IMR-90 (cell line): ENCODE data around the gene YIPF6. TPM values are rescaled to one million over a fixed set of nuclear protein-coding genes. Genes with fewer than 3 reads are reported as not detected.

Source experiments
- ATAC-seq: fragments of 200-7000 bp; cut with Tn5 transposase; 2 replicates; pipeline ENCODE4 v1.9.1; 2020; ENCODE audit warnings: low read depth, mild to moderate bottlenecking, moderate library complexity
- BruUV-seq: library from RNA; stranded (reverse); fragments of 400-500 nt; replicated peaks from 2 replicates; lab custom pipeline; 2021; lab: Mats Ljungman, UMichigan
- CTCF ChIA-PET: fragments of 300-600 bp; formaldehyde crosslinking; extraction: SDS; loops from one replicate; lab custom pipeline; 2021; ENCODE audit warnings: antibody characterized with exemption; lab: Yijun Ruan, JAX
- POLR2A ChIA-PET: fragments of 300-600 bp; sonication (Branson Sonifier 250); formaldehyde crosslinking; loops from one replicate; lab custom pipeline; 2022; ENCODE audit warnings: antibody characterized with exemption; ENCODE audit not compliant: unreplicated experiment; lab: Charles Lee
- DNase-seq: peaks from one replicate; pipeline ENCODE4 v3.0.0; 2013
- H2AFZ ChIP-seq: replicated peaks from 2 replicates; pipeline ENCODE3; 2013; ENCODE audit warnings: low read length, mild to moderate bottlenecking; ENCODE audit not compliant: poor library complexity
- H2AK5ac ChIP-seq: 2 replicates; pipeline ENCODE4 v1.6.1; 2013; ENCODE audit warnings: low read depth, low read length, inconsistent platforms
- H2AK9ac ChIP-seq: replicated peaks from 2 replicates; pipeline ENCODE3; 2013; ENCODE audit warnings: mild to moderate bottlenecking, low read depth, low read length, moderate library complexity; ENCODE audit not compliant: poor library complexity
- H2BK120ac ChIP-seq: 2 replicates; pipeline ENCODE4 v1.6.1; 2013; ENCODE audit warnings: low read depth, low read length, inconsistent platforms
- H2BK15ac ChIP-seq: 3 replicates; pipeline ENCODE4 v1.6.1; 2013; ENCODE audit warnings: low read depth, low read length, inconsistent platforms
- H2BK20ac ChIP-seq: 2 replicates; pipeline ENCODE4 v1.6.1; 2013; ENCODE audit warnings: low read depth, mild to moderate bottlenecking, inconsistent platforms, low read length, moderate library complexity
- H2BK5ac ChIP-seq: 2 replicates; pipeline ENCODE4 v1.6.1; 2013; ENCODE audit warnings: mild to moderate bottlenecking, low read depth, low read length, inconsistent platforms; ENCODE audit not compliant: poor library complexity, severe bottlenecking
- H3K14ac ChIP-seq: replicated peaks from 2 replicates; pipeline ENCODE4 v1.6.1; 2013; ENCODE audit warnings: low read depth, low read length, inconsistent platforms
- H3K18ac ChIP-seq: 2 replicates; pipeline ENCODE4 v1.6.1; 2013; ENCODE audit warnings: low read depth, low read length, control low read depth
- H3K23ac ChIP-seq: 2 replicates; pipeline ENCODE4 v1.6.1; 2013; ENCODE audit warnings: low read depth, low read length, inconsistent platforms
- H3K27ac ChIP-seq: 2 replicates; pipeline ENCODE4 v1.5.1; 2013; ENCODE audit warnings: mild to moderate bottlenecking, control low read depth, low read length; ENCODE audit not compliant: insufficient read depth
- H3K27me3 ChIP-seq: 2 replicates; pipeline ENCODE4 v1.6.1; 2013; ENCODE audit warnings: low read length; ENCODE audit not compliant: control insufficient read depth, insufficient read depth
- H3K36me3 ChIP-seq: 2 replicates; pipeline ENCODE4 v1.6.1; 2013; ENCODE audit warnings: low read length, mixed read lengths; ENCODE audit not compliant: control insufficient read depth, insufficient read depth
- H3K4ac ChIP-seq: 2 replicates; pipeline ENCODE4 v1.6.1; 2013; ENCODE audit warnings: low read depth, low read length, inconsistent platforms
- H3K4me1 ChIP-seq: 2 replicates; pipeline ENCODE4 v1.6.1; 2013; ENCODE audit warnings: low read length, mixed read lengths; ENCODE audit not compliant: control insufficient read depth, insufficient read depth
- H3K4me2 ChIP-seq: 2 replicates; pipeline ENCODE4 v1.6.1; 2013; ENCODE audit warnings: low read depth, mild to moderate bottlenecking, control low read depth, low read length, moderate library complexity
- H3K4me3 ChIP-seq: 2 replicates; pipeline ENCODE4 v1.5.1; 2013; ENCODE audit warnings: low read depth, mild to moderate bottlenecking, control low read depth, low read length, moderate library complexity; ENCODE audit not compliant: insufficient read depth
- H3K56ac ChIP-seq: 2 replicates; pipeline ENCODE4 v1.6.1; 2013; ENCODE audit warnings: low read length, inconsistent platforms; ENCODE audit not compliant: insufficient read depth; ENCODE audit errors: extremely low read depth
- H3K79me1 ChIP-seq, 2 experiments: 2 replicates each; pipeline ENCODE4 v1.6.1; 2013; ENCODE audit warnings: low read length in 2 of 2, inconsistent platforms in 1 of 2, low read depth in 1 of 2
- H3K9ac ChIP-seq: 2 replicates; pipeline ENCODE4 v1.6.1; 2013; ENCODE audit warnings: low read depth, low read length, control low read depth
- H3K9me1 ChIP-seq: 2 replicates; pipeline ENCODE4 v1.6.1; 2013; ENCODE audit warnings: low read length, inconsistent platforms; ENCODE audit not compliant: insufficient read depth
- H3K9me3 ChIP-seq: 2 replicates; pipeline ENCODE4 v1.6.1; 2013; ENCODE audit warnings: low read length; ENCODE audit not compliant: control insufficient read depth, insufficient read depth
- H4K20me1 ChIP-seq: 2 replicates; pipeline ENCODE4 v1.6.1; 2013; ENCODE audit warnings: low read length, inconsistent platforms; ENCODE audit not compliant: insufficient read depth
- H4K5ac ChIP-seq: 2 replicates; pipeline ENCODE4 v1.6.1; 2013; ENCODE audit warnings: mild to moderate bottlenecking, low read depth, low read length, control low read depth
- H4K8ac ChIP-seq, 2 experiments: 2 replicates each; pipeline ENCODE4 v1.6.1; 2013; ENCODE audit warnings: low read depth in 2 of 2, low read length in 2 of 2, control low read depth in 1 of 2, inconsistent platforms in 1 of 2
- H4K91ac ChIP-seq: 2 replicates; pipeline ENCODE4 v1.6.1; 2013; ENCODE audit warnings: low read depth, low read length, inconsistent platforms; ENCODE audit not compliant: insufficient read depth
- BHLHE40 ChIP-seq: fragments of 150-350 bp; IDR thresholded peaks from 2 replicates; pipeline ENCODE4 v1.6.1; 2016; ENCODE audit warnings: mild to moderate bottlenecking, low read depth, low read length
- CEBPB ChIP-seq: IDR thresholded peaks from 2 replicates; pipeline ENCODE4 v1.6.1; 2012; ENCODE audit warnings: low read depth, low read length, improper control_type of control experiment
- CHD1 ChIP-seq: IDR thresholded peaks from 2 replicates; pipeline ENCODE4 v1.6.1; 2012; ENCODE audit warnings: low read depth, low read length, improper control_type of control experiment
- CTCF ChIP-seq: conservative IDR thresholded peaks from 2 replicates; pipeline ENCODE4 v1.5.1; 2012; ENCODE audit warnings: mild to moderate bottlenecking, low read depth, low read length, improper control_type of control experiment
- ELK1 ChIP-seq: fragments of 150-350 bp; IDR thresholded peaks from 2 replicates; pipeline ENCODE4 v1.6.1; 2016; ENCODE audit warnings: low read depth, mild to moderate bottlenecking, low read length, moderate library complexity, borderline replicate concordance
- FOS ChIP-seq: fragments of 150-350 bp; IDR thresholded peaks from 2 replicates; pipeline ENCODE4 v1.6.1; 2016; ENCODE audit warnings: low read depth, low read length
- MAFK ChIP-seq: IDR thresholded peaks from 2 replicates; pipeline ENCODE4 v1.6.1; 2012; ENCODE audit warnings: low read depth, low read length, improper control_type of control experiment
- MAZ ChIP-seq: IDR thresholded peaks from 2 replicates; pipeline ENCODE4 v1.6.1; 2012; ENCODE audit warnings: low read depth, mild to moderate bottlenecking, low read length, improper control_type of control experiment, moderate library complexity, borderline replicate concordance
- MXI1 ChIP-seq: IDR thresholded peaks from 2 replicates; pipeline ENCODE4 v1.6.1; 2012; ENCODE audit warnings: low read depth, mild to moderate bottlenecking, low read length, moderate library complexity, borderline replicate concordance
- NFE2L2 ChIP-seq: fragments of 150-350 bp; IDR thresholded peaks from 2 replicates; pipeline ENCODE4 v1.6.1; 2016; ENCODE audit warnings: low read depth, mild to moderate bottlenecking, low read length
- POLR2A ChIP-seq: IDR thresholded peaks from 2 replicates; pipeline ENCODE4 v1.6.1; 2012; ENCODE audit warnings: mild to moderate bottlenecking, low read depth, low read length
- RAD21 ChIP-seq: IDR thresholded peaks from 2 replicates; pipeline ENCODE4 v1.6.1; 2012; ENCODE audit warnings: low read length, improper control_type of control experiment
- RCOR1 ChIP-seq: IDR thresholded peaks from 2 replicates; pipeline ENCODE4 v1.6.1; 2012; ENCODE audit warnings: mild to moderate bottlenecking, low read length, improper control_type of control experiment; ENCODE audit not compliant: insufficient replicate concordance
- RFX5 ChIP-seq: IDR thresholded peaks from 2 replicates; pipeline ENCODE4 v1.8.0; 2012; ENCODE audit warnings: low read depth, mild to moderate bottlenecking, low read length, moderate library complexity
- SMC3 ChIP-seq: fragments of 150-350 bp; IDR thresholded peaks from 2 replicates; pipeline ENCODE4 v1.6.1; 2016; ENCODE audit warnings: low read depth, mild to moderate bottlenecking, antibody characterized with exemption, low read length, moderate library complexity
- USF2 ChIP-seq: fragments of 150-350 bp; IDR thresholded peaks from 2 replicates; pipeline ENCODE4 v1.6.1; 2017; ENCODE audit warnings: mild to moderate bottlenecking, antibody characterized with exemption, low read length, low read depth
- WGBS, 2 experiments: methylation state at CpG; one replicate each; pipeline versions ENCODE4 v1.1.5 to v1.1.7; 2013; ENCODE audit warnings: missing lambda C conversion rate in 2 of 2; ENCODE audit not compliant: insufficient read length in 1 of 2; ENCODE audit errors: extremely low coverage in 2 of 2; 5-methylcytosine and 5-hydroxymethylcytosine counted together
- dilution Hi-C: fragments of 300-500 bp; cut with HindIII; formaldehyde crosslinking; loops from one replicate; pipeline ENCODE4 v1.14.3; 2018; ENCODE audit warnings: low sequenced_read_pairs; ENCODE audit not compliant: unreplicated experiment
- in situ Hi-C: fragments of 300-500 bp; cut with MboI; formaldehyde crosslinking; loops from 3 replicates; pipeline ENCODE4 v1.14.3; 2019; ENCODE audit warnings: low sequenced_read_pairs, inconsistent platforms, mixed read lengths
- intact Hi-C: fragments of 100-400 bp; cut with micrococcal nuclease; formaldehyde crosslinking; loops from 2 replicates; pipeline ENCODE4 v1.10.0; 2022
- polyA plus RNA-seq, 3 experiments: library from polyadenylated mRNA; depleted of rRNA; stranded (reverse); fragments of >200 nt; gene quantifications; 2 replicates each; pipeline ENCODE4 v1.2.3, GENCODE V29; 2012; ENCODE audit warnings: low replicate concordance in 1 of 3
- total RNA-seq: library from RNA; depleted of rRNA; stranded (reverse); fragments of >200 nt; gene quantifications from 2 replicates; pipeline ENCODE4 v1.2.3, GENCODE V29; 2012

Gene YIPF6
- total and polyA plus RNA-seq, 2 of the 4 experiments (the other 2 are of a cell fraction) = 9.7 to 22.4 TPM

- Histone ChIP-seq H3K9me3 (no peaks in the 10 kb centered on the region), H3K4me3 (no peak overlapping the region), H4K20me1 (no peaks in the 10 kb centered on the region), H3K4ac (no peak overlapping the region), H3K23ac (no peak overlapping the region), H3K18ac (no peak overlapping the region), H3K4me1 (no peaks in the 10 kb centered on the region), H4K8ac (no peak overlapping the region), H3K4me2 (no peak overlapping the region), H4K91ac (no peak overlapping the region), H4K5ac (no peak overlapping the region), H2AK5ac (no peak overlapping the region), H3K27ac (no peak overlapping the region), H3K9ac (no peak overlapping the region), H2BK5ac (no peak overlapping the region), H3K14ac (no peak overlapping the region), H3K9me1 (no peaks in the 10 kb centered on the region), H3K56ac (no peak overlapping the region), H3K27me3 (peaks cover 11% of the 10 kb centered on the region), H3K79me1 (no peaks in the 10 kb centered on the region), H2BK15ac (no peak overlapping the region), H2AK9ac (no peak overlapping the region), H2BK20ac (no peak overlapping the region), H3K36me3 (no peaks in the 10 kb centered on the region), H2AFZ (no peak overlapping the region), H2BK120ac (no peak overlapping the region)
- DNase-seq (no peak), ATAC-seq (no peak)
- dilution Hi-C loops = no loop called here
- in situ Hi-C loops = no loop called here
- TF ChIP-seq CHD1 (no peak), MAFK (no peak), CTCF (no peak), RCOR1 (no peak), MAZ (no peak), RAD21 (no peak), BHLHE40 (no peak), CEBPB (no peak), NFE2L2 (no peak), MXI1 (no peak), FOS (no peak), ELK1 (no peak), USF2 (no peak), RFX5 (no peak), SMC3 (no peak), POLR2A (no peak)
- POLR2A ChIA-PET = no interaction called here
- CTCF ChIA-PET = no interaction called here
- WGBS, 2 experiments = 80% methylated on average over 1 of the region's 3 CpGs; no CpG with 5 or more reads in 1 of the 2 experiments
- intact Hi-C loops = no loop called here
- BruUV-seq = no TSS peak
These were observed 72.4 kb downstream of the YIPF6 start for GRCh38 chrX:68571292-68571609.
